ENCODE data around the gene DEPDC1B.
"Not testable (repeated sequence)": the region's sequence is repeated elsewhere in the genome, so short reads cannot be mapped to it uniquely, and the experiment has no call there.

Gene DEPDC1B, protein sequence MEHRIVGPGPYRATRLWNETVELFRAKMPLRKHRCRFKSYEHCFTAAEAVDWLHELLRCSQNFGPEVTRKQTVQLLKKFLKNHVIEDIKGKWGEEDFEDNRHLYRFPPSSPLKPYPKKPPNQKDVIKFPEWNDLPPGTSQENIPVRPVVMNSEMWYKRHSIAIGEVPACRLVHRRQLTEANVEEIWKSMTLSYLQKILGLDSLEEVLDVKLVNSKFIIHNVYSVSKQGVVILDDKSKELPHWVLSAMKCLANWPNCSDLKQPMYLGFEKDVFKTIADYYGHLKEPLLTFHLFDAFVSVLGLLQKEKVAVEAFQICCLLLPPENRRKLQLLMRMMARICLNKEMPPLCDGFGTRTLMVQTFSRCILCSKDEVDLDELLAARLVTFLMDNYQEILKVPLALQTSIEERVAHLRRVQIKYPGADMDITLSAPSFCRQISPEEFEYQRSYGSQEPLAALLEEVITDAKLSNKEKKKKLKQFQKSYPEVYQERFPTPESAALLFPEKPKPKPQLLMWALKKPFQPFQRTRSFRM

DNA sequence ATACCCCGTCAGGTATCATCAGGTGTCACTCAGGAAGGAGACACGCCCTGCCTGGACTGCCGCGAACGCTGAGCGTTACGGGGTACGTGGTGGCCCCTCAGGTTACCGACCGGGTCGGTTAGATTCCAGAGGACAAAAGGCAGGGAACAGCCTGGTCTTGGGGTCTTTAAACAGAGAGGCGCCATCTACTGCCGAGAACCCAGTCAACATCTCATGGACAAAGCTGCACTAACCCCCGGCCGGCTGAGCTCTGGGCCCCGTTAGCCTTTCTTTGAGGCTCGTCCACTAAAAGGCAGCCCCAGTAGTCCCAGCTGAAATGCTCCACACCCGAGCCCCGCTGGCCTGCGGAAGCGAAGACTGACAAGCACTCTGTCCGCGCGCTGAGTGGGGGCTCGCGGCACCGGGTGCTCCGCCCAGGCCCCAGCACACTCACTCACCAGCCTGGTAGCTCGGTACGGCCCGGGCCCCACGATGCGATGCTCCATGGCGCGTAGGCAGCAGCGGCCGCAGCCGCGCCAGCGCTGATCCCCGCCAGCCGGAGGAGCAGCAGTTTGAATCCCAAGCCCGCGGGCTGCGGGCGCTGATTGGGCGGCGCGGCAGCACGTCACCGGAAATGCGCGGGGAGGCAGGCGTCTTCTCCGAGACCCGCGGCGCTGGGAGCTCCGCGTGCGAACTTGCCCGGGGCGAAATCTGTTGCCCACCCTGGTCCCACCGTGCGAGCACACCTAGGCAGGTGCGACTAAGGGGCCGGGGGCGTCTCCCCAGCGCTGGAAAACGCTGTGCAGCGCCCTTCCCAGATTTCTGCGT, at the start of gene DEPDC1B:
Gene DEPDC1B, minus strand, starts transcription at position 558 of the 807 bp plus-strand sequence. Its CDS starts 73 bp downstream, at position 485.
- peak within 1 kb of the TSS; percentile 86 to 89 for H3K9ac ChIP-seq (ENCODE audit: low read depth in 1 of 2, low read length in 2 of 2)
- H3K4me1 ChIP-seq (ENCODE audit: control insufficient read depth in 2 of 2, insufficient read depth in 2 of 2, low read length in 2 of 2), result peaks cover 8 to 11% of the 10 kb centered on the region in 2 donors
- H3K27me3 ChIP-seq (ENCODE audit: control insufficient read depth in 2 of 2, insufficient read depth in 2 of 2, low read length in 2 of 2), result no peaks in the 10 kb centered on the region
- peak within 1 kb of the TSS; percentile 48 to 71 for H3K27ac ChIP-seq (ENCODE audit: low read depth in 2 of 2, low read length in 2 of 2)
- H3K4me3 ChIP-seq (ENCODE audit: low read length in 2 of 2), result peak within 1 kb of the TSS; percentile 89 to 96
- H3K36me3 ChIP-seq (ENCODE audit: control insufficient read depth in 2 of 2, insufficient read depth in 2 of 2, low read length in 2 of 2), result no peaks in the 10 kb centered on the region
- no peaks in the 10 kb centered on the region for H3K9me3 ChIP-seq (ENCODE audit: control insufficient read depth in 2 of 2, low read length in 2 of 2)

DNA sequence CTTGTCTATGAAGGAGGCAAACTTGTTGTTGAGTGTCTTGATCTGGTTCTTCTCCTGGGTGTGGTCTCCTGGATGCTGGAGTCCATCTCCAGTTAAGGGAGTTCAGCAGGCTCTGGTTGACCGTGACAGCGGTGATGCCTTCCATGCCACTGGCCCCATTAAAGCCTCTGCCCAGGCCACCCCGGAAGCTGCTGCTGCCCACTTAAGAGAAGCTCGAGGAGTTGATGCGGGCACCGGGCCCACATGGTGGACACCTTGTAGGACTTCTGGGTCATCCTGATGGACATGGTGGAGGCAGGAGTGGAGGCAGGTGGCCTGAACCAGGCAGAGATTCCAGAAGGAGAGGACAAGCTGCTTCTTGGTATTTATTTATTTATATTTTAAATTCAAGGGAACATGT, 44.7 kb upstream of the DEPDC1B start:
- H3K27ac ChIP-seq (ENCODE audit: low read depth in 2 of 2, low read length in 2 of 2), result no peak overlapping the region

DNA sequence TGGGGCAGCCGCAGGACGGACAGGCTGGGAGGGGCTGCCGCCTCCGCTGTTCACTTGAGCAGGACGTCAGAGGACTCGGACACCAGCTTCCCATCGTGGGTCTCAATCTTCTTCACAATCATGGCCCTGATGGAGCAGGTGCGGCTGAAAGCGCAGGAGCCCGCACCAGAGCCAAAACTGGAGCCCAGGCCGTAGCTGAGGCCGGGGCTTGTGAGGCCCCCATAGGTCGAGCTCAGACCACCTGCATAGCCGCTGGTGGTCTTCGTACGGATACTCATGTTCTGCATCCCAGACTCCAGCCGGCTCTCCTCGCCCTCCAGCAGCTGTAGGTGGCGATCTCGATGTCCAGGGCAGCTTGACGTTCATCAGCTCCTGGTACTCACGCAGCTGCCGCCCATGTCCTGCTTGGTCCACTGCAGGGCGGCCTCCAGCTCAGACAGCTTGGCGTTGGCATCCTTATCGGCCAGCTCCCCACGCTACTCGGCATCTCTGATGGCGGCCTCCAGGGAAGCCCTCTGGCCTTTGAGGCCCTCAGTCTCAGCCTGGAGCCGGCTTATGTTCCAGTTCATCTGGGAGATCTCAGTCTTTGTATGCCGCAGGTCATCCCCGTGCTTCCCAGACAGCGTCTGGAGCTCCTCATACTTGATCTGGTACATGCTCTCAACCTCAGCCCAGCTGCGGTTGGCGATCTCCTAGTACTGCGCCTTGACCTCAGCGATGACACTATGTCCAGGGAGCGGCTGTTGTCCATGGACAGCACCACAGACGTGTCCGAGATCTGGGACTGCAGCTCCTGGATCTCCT, 43.7 kb upstream of the DEPDC1B start:
- Histone ChIP-seq H3K4me3 (ENCODE audit: low read length in 2 of 2) (no peak overlapping the region), H3K27me3 (ENCODE audit: control insufficient read depth in 2 of 2, insufficient read depth in 2 of 2, low read length in 2 of 2) (no peaks in the 10 kb centered on the region), H3K9ac (ENCODE audit: low read depth in 1 of 2, low read length in 2 of 2) (no peak overlapping the region), H3K9me3 (ENCODE audit: control insufficient read depth in 2 of 2, low read length in 2 of 2) (no peaks in the 10 kb centered on the region), H3K4me1 (ENCODE audit: control insufficient read depth in 2 of 2, insufficient read depth in 2 of 2, low read length in 2 of 2) (no peaks in the 10 kb centered on the region), H3K36me3 (ENCODE audit: control insufficient read depth in 2 of 2, insufficient read depth in 2 of 2, low read length in 2 of 2) (no peaks in the 10 kb centered on the region), H3K27ac (ENCODE audit: low read depth in 2 of 2, low read length in 2 of 2) (no peak overlapping the region)

More for the DNA sequence above, 44.7 kb upstream of the DEPDC1B start:
- Histone ChIP-seq H3K9ac (ENCODE audit: low read depth in 1 of 2, low read length in 2 of 2) (no peak overlapping the region), H3K36me3 (ENCODE audit: control insufficient read depth in 2 of 2, insufficient read depth in 2 of 2, low read length in 2 of 2) (no peaks in the 10 kb centered on the region), H3K4me1 (ENCODE audit: control insufficient read depth in 2 of 2, insufficient read depth in 2 of 2, low read length in 2 of 2) (no peaks in the 10 kb centered on the region), H3K9me3 (ENCODE audit: control insufficient read depth in 2 of 2, low read length in 2 of 2) (no peaks in the 10 kb centered on the region), H3K4me3 (ENCODE audit: low read length in 2 of 2) (no peak overlapping the region), H3K27me3 (ENCODE audit: control insufficient read depth in 2 of 2, insufficient read depth in 2 of 2, low read length in 2 of 2) (no peaks in the 10 kb centered on the region)

- Histone ChIP-seq H3K9ac (ENCODE audit: low read depth in 1 of 2, low read length in 2 of 2) (no peak overlapping the region), H3K27ac (ENCODE audit: low read depth in 2 of 2, low read length in 2 of 2) (no peak overlapping the region), H3K27me3 (ENCODE audit: control insufficient read depth in 2 of 2, insufficient read depth in 2 of 2, low read length in 2 of 2) (no peaks in the 10 kb centered on the region), H3K36me3 (ENCODE audit: control insufficient read depth in 2 of 2, insufficient read depth in 2 of 2, low read length in 2 of 2) (no peaks in the 10 kb centered on the region), H3K4me3 (ENCODE audit: low read length in 2 of 2) (no peak overlapping the region), H3K4me1 (ENCODE audit: control insufficient read depth in 2 of 2, insufficient read depth in 2 of 2, low read length in 2 of 2) (no peaks in the 10 kb centered on the region), H3K9me3 (ENCODE audit: control insufficient read depth in 2 of 2, low read length in 2 of 2) (no peaks in the 10 kb centered on the region)
Measured at GRCh38 chr5:60740322-60740721, 40.4 kb upstream of the DEPDC1B start.

- no peaks in the 10 kb centered on the region for H3K9me3 ChIP-seq (ENCODE audit: control insufficient read depth in 2 of 2, low read length in 2 of 2)
- no peak overlapping the region for H3K9ac ChIP-seq (ENCODE audit: low read depth in 1 of 2, low read length in 2 of 2)
- no peaks in the 10 kb centered on the region for H3K4me1 ChIP-seq (ENCODE audit: control insufficient read depth in 2 of 2, insufficient read depth in 2 of 2, low read length in 2 of 2)
- H3K36me3 ChIP-seq (ENCODE audit: control insufficient read depth in 2 of 2, insufficient read depth in 2 of 2, low read length in 2 of 2), result no peaks in the 10 kb centered on the region
- no peak overlapping the region for H3K4me3 ChIP-seq (ENCODE audit: low read length in 2 of 2)
- no peak overlapping the region for H3K27ac ChIP-seq (ENCODE audit: low read depth in 2 of 2, low read length in 2 of 2)
- no peaks in the 10 kb centered on the region for H3K27me3 ChIP-seq (ENCODE audit: control insufficient read depth in 2 of 2, insufficient read depth in 2 of 2, low read length in 2 of 2)
Measured at GRCh38 chr5:60738933-60739332, 39.0 kb upstream of the DEPDC1B start.

DNA sequence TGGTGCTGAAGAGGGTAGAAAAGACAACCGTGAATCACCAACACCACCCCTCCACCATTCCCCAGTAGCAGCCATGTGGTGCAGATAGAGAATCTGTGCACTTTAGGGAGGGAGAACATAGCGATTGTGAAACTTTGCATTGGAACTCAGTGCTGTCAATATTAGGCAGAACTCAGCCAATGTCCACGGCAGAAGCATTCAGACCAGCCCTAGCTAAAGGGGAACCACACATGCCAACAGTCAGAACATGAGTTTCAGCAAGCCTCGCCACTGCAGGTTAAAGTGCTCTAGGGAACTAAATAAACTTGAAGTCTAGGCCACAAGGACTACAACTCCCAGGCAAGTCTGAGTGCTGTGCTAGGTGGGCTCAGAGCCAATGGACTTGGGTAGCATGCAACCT, 38.5 kb upstream of the DEPDC1B start:
- Histone ChIP-seq H3K4me3 (ENCODE audit: low read length in 2 of 2) (no peak overlapping the region), H3K27ac (ENCODE audit: low read depth in 2 of 2, low read length in 2 of 2) (no peak overlapping the region), H3K9me3 (ENCODE audit: control insufficient read depth in 2 of 2, low read length in 2 of 2) (no peaks in the 10 kb centered on the region), H3K4me1 (ENCODE audit: control insufficient read depth in 2 of 2, insufficient read depth in 2 of 2, low read length in 2 of 2) (no peaks in the 10 kb centered on the region), H3K36me3 (ENCODE audit: control insufficient read depth in 2 of 2, insufficient read depth in 2 of 2, low read length in 2 of 2) (no peaks in the 10 kb centered on the region), H3K27me3 (ENCODE audit: control insufficient read depth in 2 of 2, insufficient read depth in 2 of 2, low read length in 2 of 2) (no peaks in the 10 kb centered on the region), H3K9ac (ENCODE audit: low read depth in 1 of 2, low read length in 2 of 2) (no peak overlapping the region)

DNA sequence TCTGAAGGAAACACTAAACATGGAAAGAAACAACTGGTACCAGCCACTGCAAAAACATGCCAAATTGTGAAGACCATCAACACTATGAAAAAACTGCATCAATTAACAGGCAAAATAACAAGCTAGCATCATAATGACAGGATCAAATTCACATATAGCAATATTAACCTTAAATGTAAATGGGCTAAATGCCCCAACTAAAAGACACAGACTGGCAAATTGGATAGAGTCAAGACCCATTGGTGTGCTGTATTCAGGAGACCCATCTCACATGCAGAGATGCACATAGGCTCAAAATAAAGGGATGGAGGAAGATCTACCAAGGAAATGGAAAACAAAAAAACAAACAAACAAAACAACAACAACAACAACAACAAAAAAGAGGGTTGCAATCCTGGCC, 30.9 kb upstream of the DEPDC1B start:
- not testable (repeated sequence) for H3K27me3 ChIP-seq (ENCODE audit: control insufficient read depth in 2 of 2, insufficient read depth in 2 of 2, low read length in 2 of 2); H3K9ac ChIP-seq (ENCODE audit: low read depth in 1 of 2, low read length in 2 of 2); H3K36me3 ChIP-seq (ENCODE audit: control insufficient read depth in 2 of 2, insufficient read depth in 2 of 2, low read length in 2 of 2); H3K9me3 ChIP-seq (ENCODE audit: control insufficient read depth in 2 of 2, low read length in 2 of 2); H3K4me3 ChIP-seq (ENCODE audit: low read length in 2 of 2); H3K4me1 ChIP-seq (ENCODE audit: control insufficient read depth in 2 of 2, insufficient read depth in 2 of 2, low read length in 2 of 2); H3K27ac ChIP-seq (ENCODE audit: low read depth in 2 of 2, low read length in 2 of 2)

- no peaks in the 10 kb centered on the region for H3K9me3 ChIP-seq (ENCODE audit: control insufficient read depth in 2 of 2, low read length in 2 of 2)
- no peak overlapping the region for H3K4me3 ChIP-seq (ENCODE audit: low read length in 2 of 2)
- no peaks in the 10 kb centered on the region for H3K4me1 ChIP-seq (ENCODE audit: control insufficient read depth in 2 of 2, insufficient read depth in 2 of 2, low read length in 2 of 2)
- no peaks in the 10 kb centered on the region for H3K27me3 ChIP-seq (ENCODE audit: control insufficient read depth in 2 of 2, insufficient read depth in 2 of 2, low read length in 2 of 2)
- no peak overlapping the region for H3K27ac ChIP-seq (ENCODE audit: low read depth in 2 of 2, low read length in 2 of 2)
- no peaks in the 10 kb centered on the region for H3K36me3 ChIP-seq (ENCODE audit: control insufficient read depth in 2 of 2, insufficient read depth in 2 of 2, low read length in 2 of 2)
- no peak overlapping the region for H3K9ac ChIP-seq (ENCODE audit: low read depth in 1 of 2, low read length in 2 of 2)
Measured at GRCh38 chr5:60727033-60727679, 27.2 kb upstream of the DEPDC1B start.

- no peaks in the 10 kb centered on the region for H3K9me3 ChIP-seq (ENCODE audit: control insufficient read depth in 2 of 2, low read length in 2 of 2)
- no peaks in the 10 kb centered on the region for H3K27me3 ChIP-seq (ENCODE audit: control insufficient read depth in 2 of 2, insufficient read depth in 2 of 2, low read length in 2 of 2)
- no peak overlapping the region for H3K27ac ChIP-seq (ENCODE audit: low read depth in 2 of 2, low read length in 2 of 2)
- no peak overlapping the region for H3K9ac ChIP-seq (ENCODE audit: low read depth in 1 of 2, low read length in 2 of 2)
- no peaks in the 10 kb centered on the region for H3K4me1 ChIP-seq (ENCODE audit: control insufficient read depth in 2 of 2, insufficient read depth in 2 of 2, low read length in 2 of 2)
- no peaks in the 10 kb centered on the region for H3K36me3 ChIP-seq (ENCODE audit: control insufficient read depth in 2 of 2, insufficient read depth in 2 of 2, low read length in 2 of 2)
- H3K4me3 ChIP-seq (ENCODE audit: low read length in 2 of 2), result no peak overlapping the region
Measured at GRCh38 chr5:60724126-60724525, 24.2 kb upstream of the DEPDC1B start.

All from mucosa of rectum (tissue), 2 donors.